ENCODE measurements around the gene RABGAP1L.
"Not testable (repeated sequence)": the region's sequence is repeated elsewhere in the genome, so short reads cannot be mapped to it uniquely, and the experiment has no call there.

RABGAP1L gene

DNA sequence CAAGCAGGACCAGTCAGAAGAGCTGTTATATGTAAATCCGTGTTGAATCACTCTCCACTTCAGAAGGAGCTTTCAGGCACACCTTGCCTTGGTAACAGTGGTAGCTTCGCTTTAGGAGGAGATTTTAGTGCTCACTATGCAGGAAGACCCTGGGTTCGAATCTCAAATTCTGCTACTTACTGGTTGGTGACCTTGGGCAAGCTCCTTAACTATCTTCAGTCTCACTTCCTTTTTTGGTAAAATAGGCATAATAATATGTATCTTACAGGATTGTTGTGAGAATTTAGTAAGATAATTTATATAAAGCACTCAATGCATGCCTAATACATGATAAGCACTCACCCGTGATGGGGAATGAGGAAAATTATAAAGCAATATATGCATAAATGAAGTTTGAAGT is 241.8 kb downstream of the RABGAP1L start:
- CTCF ChIA-PET, result no interaction called here
- Mint-ChIP-seq H3K27me3 (no peaks in the 10 kb centered on the region), H3K27ac (no peak overlapping the region), H3K4me3 (no peak overlapping the region), H3K9me3 (peaks cover 2% of the 10 kb centered on the region), H3K4me1 (no peaks in the 10 kb centered on the region), H3K36me3 (peaks cover 16% of the 10 kb centered on the region)
- no peak for DNase-seq

DNA sequence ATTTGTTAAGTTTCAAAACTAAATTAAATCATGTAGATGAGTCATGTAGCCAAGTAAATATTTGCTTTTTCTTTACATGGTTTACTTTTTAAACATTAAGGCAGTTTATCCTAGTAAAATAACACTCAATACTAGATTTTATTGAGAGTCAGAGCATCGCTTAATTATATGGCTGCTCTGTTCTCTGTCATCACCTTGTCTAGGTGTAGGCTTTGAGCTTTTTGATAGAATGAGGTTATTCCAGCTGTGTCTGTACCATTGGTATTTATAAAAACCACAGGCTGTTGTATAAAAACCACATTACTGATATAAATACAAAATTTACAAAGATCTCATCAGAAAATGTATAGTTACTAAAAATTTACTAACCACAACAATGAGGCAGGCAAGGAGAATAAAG is 245.9 kb downstream of the RABGAP1L start:
- Mint-ChIP-seq H3K9me3 (peaks cover 4% of the 10 kb centered on the region), H3K36me3 (peaks cover 5% of the 10 kb centered on the region), H3K4me1 (no peaks in the 10 kb centered on the region), H3K4me3 (no peak overlapping the region), H3K27me3 (no peaks in the 10 kb centered on the region), H3K27ac (no peak overlapping the region)
- no peak for DNase-seq
- CTCF ChIA-PET, result no interaction called here

DNA sequence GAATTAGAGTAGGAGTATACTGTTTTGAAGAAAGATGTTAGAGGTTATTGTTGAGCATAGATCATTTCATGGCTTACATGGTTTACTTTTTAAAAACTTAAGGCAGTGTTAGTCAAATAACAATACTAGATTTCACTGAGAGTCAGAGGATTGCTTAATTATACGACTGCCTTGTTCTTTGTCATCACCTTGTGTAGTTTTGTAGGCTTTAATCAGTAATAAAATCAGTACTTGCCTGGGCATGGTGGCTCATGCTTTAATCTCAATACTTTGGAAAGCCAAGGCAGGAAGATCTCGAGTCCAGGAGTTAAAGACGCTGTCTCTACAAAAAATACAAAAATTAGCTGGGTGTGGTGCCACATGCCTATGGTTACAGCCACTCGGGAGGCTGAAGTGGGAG is 247.1 kb downstream of the RABGAP1L start:
- no peak overlapping the region for H3K27ac Mint-ChIP-seq
- H3K36me3 Mint-ChIP-seq, result peaks cover 3% of the 10 kb centered on the region
- H3K4me1 Mint-ChIP-seq, result no peaks in the 10 kb centered on the region
- DNase-seq, result no peak
- H3K9me3 Mint-ChIP-seq, result peaks cover 2% of the 10 kb centered on the region
- CTCF ChIA-PET, result no interaction called here
- H3K4me3 Mint-ChIP-seq, result no peak overlapping the region
- no peaks in the 10 kb centered on the region for H3K27me3 Mint-ChIP-seq

DNA sequence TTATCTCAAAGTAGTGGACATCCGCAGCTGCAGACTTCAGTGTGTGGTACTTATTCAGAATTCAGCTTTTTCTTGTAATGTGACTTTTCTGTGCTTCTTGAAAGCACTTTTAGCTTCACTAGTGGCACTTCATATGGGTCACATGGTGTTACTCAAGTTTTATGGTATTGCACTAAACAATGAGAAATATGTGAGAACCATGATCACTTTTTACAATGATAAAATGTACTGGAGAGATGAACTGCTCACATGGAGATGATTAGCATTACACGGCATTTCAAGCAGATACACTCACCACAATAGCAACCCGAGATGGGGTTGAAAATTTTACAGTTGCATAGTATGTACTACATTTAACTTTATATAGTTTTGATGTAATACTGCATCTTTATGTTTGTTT is 248.3 kb downstream of the RABGAP1L start:
- Mint-ChIP-seq H3K4me1 (no peaks in the 10 kb centered on the region), H3K27me3 (no peaks in the 10 kb centered on the region), H3K9me3 (peaks cover 4% of the 10 kb centered on the region), H3K36me3 (peaks cover 3% of the 10 kb centered on the region), H3K27ac (no peak overlapping the region), H3K4me3 (no peak overlapping the region)
- DNase-seq, result no peak
- CTCF ChIA-PET, result no interaction called here

DNA sequence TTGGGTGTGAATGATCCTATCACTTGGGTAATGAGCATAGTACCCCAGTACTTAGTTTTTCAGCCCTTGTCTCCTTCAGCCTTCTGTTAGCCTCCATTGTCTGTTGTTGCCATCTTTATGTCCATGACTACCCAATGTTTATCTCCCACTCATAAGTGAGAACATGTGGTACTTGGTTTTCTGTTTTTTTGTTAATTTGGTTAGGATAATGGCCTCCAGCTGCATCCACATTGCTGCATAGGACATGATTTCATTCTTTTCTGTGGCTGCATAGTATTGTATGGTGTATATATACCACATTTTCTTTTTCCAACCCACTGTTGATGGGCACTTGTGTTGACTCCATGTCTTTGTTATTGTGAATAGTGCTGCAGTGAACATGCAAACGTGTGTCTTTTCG is 248.8 kb downstream of the RABGAP1L start:
- Mint-ChIP-seq H3K27me3 (no peaks in the 10 kb centered on the region), H3K4me1 (no peaks in the 10 kb centered on the region), H3K27ac (no peak overlapping the region), H3K36me3 (peaks cover 3% of the 10 kb centered on the region), H3K4me3 (no peak overlapping the region), H3K9me3 (peaks cover 4% of the 10 kb centered on the region)
- CTCF ChIA-PET, result no interaction called here
- DNase-seq, result no peak

DNA sequence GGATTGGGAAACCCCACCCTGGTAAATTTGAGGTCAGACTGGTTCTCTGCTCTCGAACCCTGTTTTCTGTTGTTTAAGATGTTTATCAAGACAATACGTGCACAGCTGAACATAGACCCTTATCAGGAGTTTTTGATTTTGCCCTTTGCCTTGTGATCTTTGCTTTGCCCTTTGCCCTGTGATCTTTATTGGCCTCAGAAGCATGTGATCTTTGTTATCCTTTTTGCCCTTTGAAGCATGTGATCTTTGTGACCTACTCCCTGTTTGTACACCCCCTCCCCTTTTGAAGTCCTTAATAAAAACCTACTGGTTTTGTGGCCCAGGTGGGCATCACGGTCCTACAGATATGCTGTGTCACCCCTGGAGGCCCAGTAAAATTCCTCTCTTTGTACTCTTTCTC is 250.5 kb downstream of the RABGAP1L start:
- DNase-seq, H3K36me3 Mint-ChIP-seq, H3K27me3 Mint-ChIP-seq, H3K4me3 Mint-ChIP-seq, H3K27ac Mint-ChIP-seq, H3K4me1 Mint-ChIP-seq, CTCF ChIA-PET, H3K9me3 Mint-ChIP-seq: not testable (repeated sequence)

DNA sequence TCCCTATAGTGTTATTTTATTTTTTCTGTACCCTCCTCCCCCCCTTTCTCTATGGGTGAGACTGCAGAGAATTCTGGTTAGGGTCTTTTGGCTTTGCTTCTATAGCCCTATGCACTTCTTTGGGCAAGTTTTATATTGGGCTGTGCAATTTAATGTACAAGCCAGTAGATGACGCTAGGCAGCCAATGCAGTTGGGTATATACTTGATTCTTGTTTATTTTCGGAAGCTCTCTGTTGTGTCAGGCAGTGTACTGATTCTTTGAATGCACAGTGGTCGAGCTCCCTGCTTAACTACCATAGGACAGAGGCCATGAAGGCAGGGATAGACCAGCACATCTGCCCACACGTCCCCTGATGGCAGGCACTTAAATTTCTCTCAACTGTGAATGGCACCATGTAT is 254.3 kb downstream of the RABGAP1L start:
- Mint-ChIP-seq H3K9me3 (peaks cover 4% of the 10 kb centered on the region), H3K4me1 (peaks cover 8% of the 10 kb centered on the region), H3K36me3 (peaks cover 3% of the 10 kb centered on the region), H3K27ac (no peak overlapping the region), H3K4me3 (no peak overlapping the region), H3K27me3 (no peaks in the 10 kb centered on the region)
- DNase-seq, result no peak
- CTCF ChIA-PET, result interaction anchor here (1.1 to 1.7 kb wide), 2 partner anchors 40 to 332 kb away, joined by 3 read pairs; no protein-coding TSS in a partner anchor

GRCh38 chr1:174414203-174414602 is 254.9 kb downstream of the RABGAP1L start:
- DNase-seq, result no peak
- H3K4me1 Mint-ChIP-seq, result peaks cover 8% of the 10 kb centered on the region
- peaks cover 4% of the 10 kb centered on the region for H3K9me3 Mint-ChIP-seq
- H3K4me3 Mint-ChIP-seq, result no peak overlapping the region
- no peaks in the 10 kb centered on the region for H3K27me3 Mint-ChIP-seq
- H3K36me3 Mint-ChIP-seq, result peaks cover 3% of the 10 kb centered on the region
- CTCF ChIA-PET, result interaction anchor here (1.1 to 1.7 kb wide), 2 partner anchors 40 to 331 kb away, joined by 3 read pairs; no protein-coding TSS in a partner anchor
- H3K27ac Mint-ChIP-seq, result no peak overlapping the region

DNA sequence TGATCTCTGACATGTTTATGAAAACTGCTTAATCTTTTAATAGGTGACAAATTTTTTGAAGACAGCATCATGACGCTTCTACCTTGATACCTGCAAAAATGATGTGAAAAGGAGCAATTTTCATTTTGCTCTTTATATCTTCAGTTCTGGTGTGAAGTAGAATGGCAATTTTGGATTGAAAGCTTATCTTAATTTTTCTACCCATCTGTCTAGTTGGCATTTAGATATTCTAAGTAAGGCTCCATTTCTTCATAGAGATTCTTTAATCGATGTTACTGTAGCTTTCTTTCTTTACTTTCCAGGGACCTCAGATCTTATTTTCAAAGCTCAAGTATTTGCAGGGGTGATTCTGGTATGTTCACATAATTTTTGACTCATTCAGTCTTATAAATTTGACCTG is 256.2 kb downstream of the RABGAP1L start:
- Mint-ChIP-seq H3K9me3 (peaks cover 2% of the 10 kb centered on the region), H3K36me3 (peaks cover 3% of the 10 kb centered on the region), H3K4me3 (no peak overlapping the region), H3K4me1 (peaks cover 8% of the 10 kb centered on the region), H3K27me3 (no peaks in the 10 kb centered on the region), H3K27ac (no peak overlapping the region)
- CTCF ChIA-PET, result no interaction called here
- no peak for DNase-seq

DNA sequence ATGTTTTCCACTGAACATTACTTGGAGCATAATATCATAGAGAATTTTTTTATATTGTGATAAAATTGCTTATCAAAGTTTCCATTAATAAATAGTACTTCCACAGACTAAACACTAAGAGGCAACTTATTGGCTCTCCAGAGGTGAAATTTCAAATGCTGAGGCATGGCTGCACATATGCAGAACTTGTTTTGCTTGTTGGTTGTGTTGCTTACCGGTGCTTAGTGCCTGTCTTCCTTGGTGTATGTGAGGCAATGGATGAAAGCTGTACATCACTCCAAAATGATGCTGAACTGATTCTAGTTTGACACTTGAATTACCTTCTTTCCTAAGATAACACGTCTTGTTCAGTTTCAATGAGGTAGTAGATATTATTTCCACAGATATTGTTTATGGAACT is 258.6 kb downstream of the RABGAP1L start:
- Mint-ChIP-seq H3K36me3 (no peaks in the 10 kb centered on the region), H3K27me3 (no peaks in the 10 kb centered on the region), H3K27ac (no peak overlapping the region), H3K9me3 (no peaks in the 10 kb centered on the region), H3K4me1 (peaks cover 8% of the 10 kb centered on the region), H3K4me3 (no peak overlapping the region)
- CTCF ChIA-PET, result no interaction called here
- no peak for DNase-seq

DNA sequence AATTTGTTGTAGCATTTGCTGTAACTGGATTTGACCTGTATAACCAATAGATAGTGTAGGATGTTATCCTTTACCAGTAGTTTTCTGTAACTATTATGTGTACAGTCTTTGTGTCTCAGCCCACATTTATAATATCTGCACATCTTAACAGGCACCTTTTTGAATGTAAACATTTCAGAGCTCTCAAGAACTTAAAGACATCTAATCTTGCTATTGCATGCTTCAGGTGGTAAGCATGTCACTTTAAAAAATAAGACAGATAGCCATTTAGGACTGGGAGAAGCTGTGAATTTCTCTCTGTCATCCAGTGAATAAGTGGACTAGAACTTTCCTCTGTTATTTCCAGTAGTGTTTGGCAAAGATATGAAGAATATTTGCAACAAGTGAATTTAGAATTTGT is 265.8 kb downstream of the RABGAP1L start:
- Mint-ChIP-seq H3K27me3 (no peaks in the 10 kb centered on the region), H3K9me3 (no peaks in the 10 kb centered on the region), H3K4me1 (no peaks in the 10 kb centered on the region), H3K4me3 (no peak overlapping the region), H3K27ac (no peak overlapping the region), H3K36me3 (no peaks in the 10 kb centered on the region)
- CTCF ChIA-PET, result no interaction called here
- DNase-seq, result no peak

GRCh38 chr1:174426153-174426552 is 266.8 kb downstream of the RABGAP1L start:
- Mint-ChIP-seq H3K4me1 (no peaks in the 10 kb centered on the region), H3K9me3 (no peaks in the 10 kb centered on the region), H3K27me3 (no peaks in the 10 kb centered on the region), H3K4me3 (no peak overlapping the region), H3K36me3 (no peaks in the 10 kb centered on the region), H3K27ac (no peak overlapping the region)
- no peak for DNase-seq
- CTCF ChIA-PET, result no interaction called here

DNA sequence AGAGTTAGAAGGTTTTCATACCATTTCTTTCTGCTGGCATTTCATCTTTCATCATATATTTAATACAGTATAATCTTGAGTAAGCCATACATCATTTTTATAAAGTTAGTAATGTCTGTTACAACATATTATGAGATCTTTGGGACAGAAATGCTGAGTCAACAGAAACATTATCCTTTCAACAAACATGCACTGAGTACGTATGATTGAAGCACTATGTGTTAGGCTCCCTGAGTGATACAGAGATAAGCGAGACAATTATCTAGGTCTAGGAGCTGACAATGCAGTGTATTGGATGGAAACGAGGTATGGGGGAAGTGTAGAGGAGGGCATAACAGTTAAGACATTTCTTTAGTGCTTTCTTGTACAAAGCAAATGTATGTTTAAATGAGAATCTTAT is 268.7 kb downstream of the RABGAP1L start:
- Mint-ChIP-seq H3K9me3 (no peaks in the 10 kb centered on the region), H3K36me3 (no peaks in the 10 kb centered on the region), H3K27me3 (no peaks in the 10 kb centered on the region), H3K27ac (no peak overlapping the region), H3K4me1 (no peaks in the 10 kb centered on the region), H3K4me3 (no peak overlapping the region)
- no peak for DNase-seq
- CTCF ChIA-PET, result no interaction called here

DNA sequence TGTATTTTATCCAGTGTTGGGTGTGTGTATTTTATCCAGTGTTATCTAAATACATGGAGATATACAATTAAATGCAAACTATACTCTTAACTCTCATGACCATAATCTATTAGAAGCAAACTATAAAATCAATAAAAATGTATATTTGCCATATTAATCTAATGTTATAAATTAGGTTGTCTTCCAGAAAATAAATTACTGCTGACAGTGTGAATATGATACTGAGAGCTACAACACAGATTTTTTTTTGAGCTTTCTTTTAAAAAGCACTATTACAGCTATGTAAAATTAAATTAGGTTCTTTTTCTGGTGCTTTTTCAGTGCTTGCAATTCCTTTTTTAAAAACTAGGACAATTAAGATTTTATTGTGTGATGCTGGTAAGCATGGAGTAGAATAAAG is 269.4 kb downstream of the RABGAP1L start:
- no peak overlapping the region for H3K27ac Mint-ChIP-seq
- H3K4me1 Mint-ChIP-seq, result no peaks in the 10 kb centered on the region
- H3K4me3 Mint-ChIP-seq, result no peak overlapping the region
- DNase-seq, result no peak
- no peaks in the 10 kb centered on the region for H3K36me3 Mint-ChIP-seq
- H3K27me3 Mint-ChIP-seq, result no peaks in the 10 kb centered on the region
- H3K9me3 Mint-ChIP-seq, result no peaks in the 10 kb centered on the region
- CTCF ChIA-PET, result no interaction called here

DNA sequence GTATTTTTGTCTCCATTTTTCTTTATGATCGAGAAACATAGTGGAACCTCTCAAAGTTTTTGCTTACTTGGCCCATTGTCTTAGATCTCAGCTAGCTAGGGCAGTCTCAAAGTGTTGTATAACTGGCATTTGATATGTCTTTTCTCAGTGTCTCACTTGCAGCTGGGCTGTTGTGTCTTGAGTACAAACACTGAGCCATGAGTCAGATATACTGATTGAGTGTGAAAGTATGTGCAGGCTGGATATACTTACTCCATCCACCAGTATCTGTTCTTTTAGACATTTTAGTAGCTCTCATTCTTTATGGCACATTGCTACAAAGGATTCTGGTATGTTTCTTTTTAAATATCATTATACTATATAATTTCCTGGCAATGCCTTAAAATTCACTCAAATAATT is 274.1 kb downstream of the RABGAP1L start:
- Mint-ChIP-seq H3K27me3 (no peaks in the 10 kb centered on the region), H3K4me1 (no peaks in the 10 kb centered on the region), H3K9me3 (peaks cover 6% of the 10 kb centered on the region), H3K4me3 (no peak overlapping the region), H3K27ac (no peak overlapping the region), H3K36me3 (no peaks in the 10 kb centered on the region)
- no peak for DNase-seq
- CTCF ChIA-PET, result no interaction called here

GRCh38 chr1:174445351-174445750 is 286.0 kb downstream of the RABGAP1L start:
- H3K4me1 Mint-ChIP-seq, result no peaks in the 10 kb centered on the region
- no peak overlapping the region for H3K4me3 Mint-ChIP-seq
- CTCF ChIA-PET, result no interaction called here
- DNase-seq, result no peak
- H3K27me3 Mint-ChIP-seq, result no peaks in the 10 kb centered on the region
- H3K27ac Mint-ChIP-seq, result no peak overlapping the region
- H3K9me3 Mint-ChIP-seq, result no peaks in the 10 kb centered on the region
- no peaks in the 10 kb centered on the region for H3K36me3 Mint-ChIP-seq

Measured in activated naive CD4-positive, alpha-beta T cell treated with anti-CD3 and anti-CD28 coated beads, Interleukin-2, amount 10 ng/mL, durations not matched to agents 7 days and 5 days (primary cell).